Neural cell (in vitro differentiated cells): ENCODE measurements around the gene SFI1.

Source experiments
- EP300 ChIP-seq: fragments of 450-650 bp; conservative IDR thresholded peaks from 2 replicates; pipeline ENCODE4 v1.6.1; 2014; ENCODE audit warnings: antibody characterized with exemption, mild to moderate bottlenecking, moderate library complexity; ENCODE audit not compliant: poor library complexity, severe bottlenecking
- SMC3 ChIP-seq: fragments of 450-650 bp; conservative IDR thresholded peaks from 2 replicates; pipeline ENCODE4 v1.6.1; 2014; ENCODE audit warnings: antibody characterized with exemption, mild to moderate bottlenecking, moderate library complexity; ENCODE audit not compliant: poor library complexity
- TAF1 ChIP-seq: IDR thresholded peaks from 2 replicates; pipeline ENCODE4 v1.6.1; 2012; ENCODE audit warnings: low read depth

DNA sequence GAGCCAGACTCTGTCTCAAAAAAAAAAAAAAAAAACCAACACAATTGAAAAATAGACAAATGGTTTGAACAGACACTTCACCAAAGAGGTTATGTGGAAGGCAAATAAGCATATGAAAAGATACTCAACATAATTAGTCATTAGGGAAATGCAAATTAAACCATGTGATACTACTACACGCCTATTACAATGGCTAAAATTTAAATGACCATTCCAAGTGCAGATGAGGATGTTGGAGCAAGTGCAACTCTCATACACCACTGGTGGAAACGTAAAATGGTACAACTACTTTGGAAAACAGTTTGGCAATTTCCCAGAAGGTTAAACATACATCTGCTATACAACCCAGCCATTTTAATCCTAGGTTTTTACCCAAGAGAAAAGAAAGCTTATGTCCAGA, 31.0 kb upstream of the SFI1 start:
- no peak for TF ChIP-seq EP300
- no peak for TF ChIP-seq SMC3
- no peak for TF ChIP-seq TAF1
